ENCODE data around the gene KCNH1. TPM values are rescaled to one million over a fixed set of nuclear protein-coding genes. Genes with fewer than 3 reads are reported as not detected.

The KCNH1 gene
- total RNA-seq, 1 experiment from 2014 or later, result not detected

DNA sequence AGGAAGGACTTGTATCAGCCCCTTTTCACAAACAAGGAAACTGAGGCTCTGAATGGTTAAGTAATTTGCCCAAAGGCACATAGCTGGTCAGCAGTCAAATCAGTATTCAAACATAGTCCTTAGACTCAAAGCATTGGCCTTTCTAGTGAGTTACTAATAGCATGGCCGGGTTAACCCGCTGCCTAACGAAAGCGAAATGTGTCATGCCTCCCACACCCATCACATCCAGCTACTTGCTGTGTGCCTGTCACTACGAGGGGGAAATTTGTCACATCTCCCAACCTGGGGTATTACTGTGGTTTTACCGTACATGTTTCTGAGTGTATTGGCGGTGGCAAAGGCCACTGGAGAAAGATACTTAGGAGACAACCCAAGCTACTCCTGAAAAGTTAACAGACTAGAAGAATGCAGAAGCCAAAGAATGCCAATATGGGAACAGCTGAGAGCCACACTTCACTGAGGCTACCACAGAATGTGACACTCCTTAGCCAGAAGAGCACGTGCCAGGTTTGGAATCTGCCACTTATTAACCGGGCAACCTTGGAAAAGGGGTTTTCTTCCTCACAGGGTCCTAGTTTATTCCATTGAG is 363.5 kb downstream of the KCNH1 start:
- Histone ChIP-seq H3K36me3 (ENCODE audit: control insufficient read depth in 1 of 2, insufficient read depth in 2 of 2, low read length in 2 of 2) (no peaks in the 10 kb centered on the region), H3K4me1 (ENCODE audit: control insufficient read depth in 1 of 2, insufficient read depth in 2 of 2, low read length in 2 of 2) (no peaks in the 10 kb centered on the region), H3K27me3 (ENCODE audit: insufficient read depth, low read length) (peaks cover 22% of the 10 kb centered on the region), H3K4me3 (replicated peaks in 1 of 2; ENCODE audit: low read depth in 1 of 2, low read length in 2 of 2) (no peak overlapping the region), H3K9ac (ENCODE audit: low read length) (no peak overlapping the region), H3K79me2 (ENCODE audit: insufficient read depth, low read length) (no peaks in the 10 kb centered on the region), H3K27ac (ENCODE audit: low read depth, low read length) (no peak overlapping the region), H3K9me3 (ENCODE audit: control insufficient read depth in 1 of 2, insufficient read depth in 1 of 2, low read depth in 1 of 2, low read length in 2 of 2) (no peaks in the 10 kb centered on the region), H3K4me2 (ENCODE audit: low read length) (no peak overlapping the region), H2AFZ (ENCODE audit: low read depth, low read length, poor library complexity, severe bottlenecking) (no peak overlapping the region), H3K9me2 (ENCODE audit: insufficient read depth) (no peaks in the 10 kb centered on the region), H4K20me1 (ENCODE audit: insufficient read depth) (no peaks in the 10 kb centered on the region)
- no peak for TF ChIP-seq CEBPB (IDR thresholded peaks at IDR 0.05; ENCODE audit: low read depth)
- no peak for TF ChIP-seq ZNF274 (IDR thresholded peaks at IDR 0.05; ENCODE audit: low read depth, low read length)
- TF ChIP-seq SIN3A (IDR thresholded peaks at IDR 0.05; ENCODE audit: low read depth), result no peak
- no peak for TF ChIP-seq POLR2AphosphoS5 (IDR thresholded peaks at IDR 0.05; ENCODE audit: low read depth, low read length)
- no peak for TF ChIP-seq EZH2phosphoT487 (IDR thresholded peaks at IDR 0.05; ENCODE audit: borderline replicate concordance)
- TF ChIP-seq EZH2 (IDR thresholded peaks at IDR 0.05), result no peak
- TF ChIP-seq, protein P1, sequence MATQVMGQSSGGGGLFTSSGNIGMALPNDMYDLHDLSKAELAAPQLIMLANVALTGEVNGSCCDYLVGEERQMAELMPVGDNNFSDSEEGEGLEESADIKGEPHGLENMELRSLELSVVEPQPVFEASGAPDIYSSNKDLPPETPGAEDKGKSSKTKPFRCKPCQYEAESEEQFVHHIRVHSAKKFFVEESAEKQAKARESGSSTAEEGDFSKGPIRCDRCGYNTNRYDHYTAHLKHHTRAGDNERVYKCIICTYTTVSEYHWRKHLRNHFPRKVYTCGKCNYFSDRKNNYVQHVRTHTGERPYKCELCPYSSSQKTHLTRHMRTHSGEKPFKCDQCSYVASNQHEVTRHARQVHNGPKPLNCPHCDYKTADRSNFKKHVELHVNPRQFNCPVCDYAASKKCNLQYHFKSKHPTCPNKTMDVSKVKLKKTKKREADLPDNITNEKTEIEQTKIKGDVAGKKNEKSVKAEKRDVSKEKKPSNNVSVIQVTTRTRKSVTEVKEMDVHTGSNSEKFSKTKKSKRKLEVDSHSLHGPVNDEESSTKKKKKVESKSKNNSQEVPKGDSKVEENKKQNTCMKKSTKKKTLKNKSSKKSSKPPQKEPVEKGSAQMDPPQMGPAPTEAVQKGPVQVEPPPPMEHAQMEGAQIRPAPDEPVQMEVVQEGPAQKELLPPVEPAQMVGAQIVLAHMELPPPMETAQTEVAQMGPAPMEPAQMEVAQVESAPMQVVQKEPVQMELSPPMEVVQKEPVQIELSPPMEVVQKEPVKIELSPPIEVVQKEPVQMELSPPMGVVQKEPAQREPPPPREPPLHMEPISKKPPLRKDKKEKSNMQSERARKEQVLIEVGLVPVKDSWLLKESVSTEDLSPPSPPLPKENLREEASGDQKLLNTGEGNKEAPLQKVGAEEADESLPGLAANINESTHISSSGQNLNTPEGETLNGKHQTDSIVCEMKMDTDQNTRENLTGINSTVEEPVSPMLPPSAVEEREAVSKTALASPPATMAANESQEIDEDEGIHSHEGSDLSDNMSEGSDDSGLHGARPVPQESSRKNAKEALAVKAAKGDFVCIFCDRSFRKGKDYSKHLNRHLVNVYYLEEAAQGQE (IDR thresholded peaks at IDR 0.05; ENCODE audit: low read depth), result no peak
- no peak for TF ChIP-seq EGR1 (IDR thresholded peaks at IDR 0.05; ENCODE audit: low read depth)
- CTCF ChIA-PET, result no interaction called here
- intact Hi-C loops (cut with micrococcal nuclease), result no loop called here
- RAD21 ChIA-PET (ENCODE audit: low non-redundant PET in 1 of 2, low total read pairs in 2 of 2, uncharacterized antibody in 2 of 2, unreplicated experiment in 2 of 2), result no interaction called here
- BruUV-seq (replicated peaks), result no TSS peak
- POLR2A ChIA-PET, result no interaction called here
- no peak for ATAC-seq
- no peak for DNase-seq (ENCODE audit: low read depth, low spot score)

All from HCT116 (cell line).